ENCODE results near the gene ZNF554. TPM values are rescaled to one million over a fixed set of nuclear protein-coding genes. Genes with fewer than 3 reads are reported as not detected.

The ZNF554 gene
- total RNA-seq, 1 donor from 2014 or later: 2.9 TPM

- intact Hi-C loops (cut with micrococcal nuclease): no loop called here
These were observed 4.5 kb downstream of the ZNF554 start for GRCh38 chr19:2824129-2824528.

DNA sequence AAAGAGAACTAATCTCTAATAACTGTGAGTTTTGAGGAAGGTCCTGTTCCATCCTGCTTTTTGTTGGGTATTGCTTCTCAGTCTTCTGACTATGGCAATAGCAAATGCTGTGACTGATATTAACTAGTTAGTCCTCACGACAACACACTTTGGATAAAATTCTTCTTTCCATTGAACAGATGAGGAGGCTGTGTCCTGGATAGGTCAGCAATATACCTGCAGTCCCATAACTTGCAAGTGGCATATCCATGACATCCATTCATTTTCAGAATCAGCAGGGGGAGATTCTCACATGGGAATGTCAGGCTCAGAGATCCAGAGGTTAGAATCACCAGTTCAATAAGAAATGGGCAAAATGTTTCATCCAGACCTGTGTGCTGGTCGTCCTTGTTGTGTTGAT, 7.4 kb downstream of the ZNF554 start:
- intact Hi-C loops (cut with micrococcal nuclease): no loop called here

DNA sequence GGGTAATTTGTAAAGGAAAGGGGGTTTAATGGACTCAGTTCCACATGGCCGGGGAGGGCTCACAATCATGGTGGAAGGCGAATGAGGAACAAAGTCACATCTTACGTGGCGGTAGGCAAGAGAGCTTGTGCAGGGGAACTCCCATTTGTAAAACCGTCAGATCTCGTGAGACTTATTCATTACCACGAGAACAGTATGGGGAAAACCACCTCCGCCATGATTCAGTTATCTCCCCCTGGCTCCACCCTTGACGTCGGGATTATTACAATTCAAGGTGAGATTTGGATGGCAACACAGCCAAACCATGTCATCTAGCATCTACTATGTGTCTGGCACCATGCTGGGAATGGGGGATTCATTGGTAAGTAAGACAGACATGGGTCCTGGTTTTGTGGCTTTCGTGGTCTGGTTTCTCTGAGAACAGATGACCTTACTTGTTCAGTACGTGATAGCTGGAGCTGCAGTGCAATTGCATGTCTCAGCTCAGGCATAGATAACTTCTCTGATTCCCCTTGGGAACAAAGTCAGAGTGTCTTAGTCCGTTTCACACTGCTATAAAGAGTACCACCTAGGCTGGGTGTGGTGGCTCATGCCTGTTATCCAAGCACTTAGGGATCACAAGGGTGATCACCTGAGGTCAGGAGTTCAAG, 8.3 kb downstream of the ZNF554 start:
- intact Hi-C loops (cut with micrococcal nuclease): no loop called here

GRCh38 chr19:2834294-2834871, 14.7 kb downstream of the ZNF554 start:
- intact Hi-C loops (cut with micrococcal nuclease): no loop called here

DNA sequence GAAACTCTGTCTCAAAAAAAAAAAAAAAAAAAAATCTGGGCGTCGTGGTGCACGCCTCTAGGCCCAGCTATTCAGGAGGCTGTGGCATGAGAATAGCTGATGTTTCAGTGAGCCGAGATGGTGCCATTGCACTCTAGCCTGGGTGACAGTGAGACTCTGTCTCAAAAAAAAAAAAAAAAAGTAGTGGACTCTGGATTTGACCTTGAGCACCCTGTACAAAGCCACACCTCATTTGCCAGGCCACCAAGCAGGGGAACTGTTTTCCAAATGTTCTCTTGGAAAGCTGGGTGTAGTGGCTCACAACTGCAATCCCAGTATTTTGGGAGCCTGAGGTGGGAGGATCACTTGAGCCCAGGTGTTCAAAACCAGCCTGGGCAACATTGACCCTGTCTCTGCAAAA, 17.8 kb downstream of the ZNF554 start:
- intact Hi-C loops (cut with micrococcal nuclease): no loop called here

GRCh38 chr19:2840794-2841791, 21.4 kb downstream of the ZNF554 start, which contains the start of gene ZNF555:
ZNF555 (plus strand) TSS chr19:2841475; CDS start chr19:2841573, 98 bp downstream.
- intact Hi-C loops (cut with micrococcal nuclease): loop anchor here (1.0 kb wide), 1 partner anchor 22 kb away; the partner anchor contains the start of gene ZNF554

DNA sequence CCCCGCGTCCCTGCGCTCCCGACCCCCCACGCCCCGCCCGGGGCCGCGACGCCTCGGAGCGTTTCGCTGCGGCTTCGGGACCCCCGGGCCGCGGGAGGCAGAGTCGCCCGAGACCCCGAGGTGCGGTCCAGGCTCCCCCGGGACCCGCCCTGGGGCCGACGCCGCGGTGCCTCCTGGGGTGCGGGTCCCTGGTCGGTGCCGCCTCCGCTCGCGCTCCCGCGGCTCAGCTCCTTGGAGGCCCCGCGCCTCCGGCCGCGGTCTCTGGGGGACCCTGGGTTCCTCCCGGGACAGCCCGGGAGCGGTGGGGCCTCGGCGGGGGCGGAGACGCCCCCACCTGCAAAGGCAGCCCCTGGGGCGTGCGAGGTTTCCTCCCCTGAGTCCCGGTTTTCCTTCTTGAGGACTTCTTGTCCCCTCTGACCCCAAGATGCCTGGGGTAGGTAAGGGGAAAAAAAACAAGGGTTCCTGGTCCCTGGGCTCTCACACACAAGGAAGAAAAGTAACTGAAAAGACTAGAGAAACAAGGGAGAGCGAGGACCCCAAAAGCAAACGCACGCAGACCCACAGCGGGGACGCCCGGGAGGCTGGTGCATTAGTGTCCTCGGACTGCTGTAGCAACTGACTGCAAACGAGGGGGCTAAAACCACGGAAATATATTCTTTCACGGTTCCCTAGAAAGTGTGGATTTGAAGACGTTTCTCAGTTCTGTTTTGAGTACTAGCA, 22.3 kb downstream of the ZNF554 start:
- intact Hi-C loops (cut with micrococcal nuclease): loop anchor here (1.0 kb wide), 1 partner anchor 23 kb away; the partner anchor contains the start of gene ZNF554

DNA sequence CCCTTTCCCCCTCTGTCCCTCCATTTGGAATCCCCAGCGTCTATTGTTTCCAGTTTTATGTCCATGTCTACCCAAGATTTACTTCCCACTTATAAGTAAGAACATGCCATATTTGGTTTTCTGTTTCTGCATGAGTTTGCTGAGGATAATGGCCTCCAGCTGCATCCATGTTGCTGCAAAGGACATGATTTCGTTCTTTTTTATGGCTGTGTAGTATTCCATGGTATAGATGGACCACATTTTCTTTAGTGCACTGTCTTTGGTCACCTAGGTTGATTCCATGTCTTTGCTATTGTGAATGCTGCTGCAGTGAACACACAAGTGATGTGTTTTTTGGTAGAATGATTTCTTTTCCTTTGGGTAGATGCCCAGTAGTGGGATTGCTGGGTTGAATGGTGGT, 25.4 kb downstream of the ZNF554 start:
- intact Hi-C loops (cut with micrococcal nuclease): no loop called here

GRCh38 chr19:2846180-2846894, 26.7 kb downstream of the ZNF554 start:
- intact Hi-C loops (cut with micrococcal nuclease): no loop called here

GRCh38 chr19:2847507-2847906, 27.8 kb downstream of the ZNF554 start:
- intact Hi-C loops (cut with micrococcal nuclease): no loop called here

DNA sequence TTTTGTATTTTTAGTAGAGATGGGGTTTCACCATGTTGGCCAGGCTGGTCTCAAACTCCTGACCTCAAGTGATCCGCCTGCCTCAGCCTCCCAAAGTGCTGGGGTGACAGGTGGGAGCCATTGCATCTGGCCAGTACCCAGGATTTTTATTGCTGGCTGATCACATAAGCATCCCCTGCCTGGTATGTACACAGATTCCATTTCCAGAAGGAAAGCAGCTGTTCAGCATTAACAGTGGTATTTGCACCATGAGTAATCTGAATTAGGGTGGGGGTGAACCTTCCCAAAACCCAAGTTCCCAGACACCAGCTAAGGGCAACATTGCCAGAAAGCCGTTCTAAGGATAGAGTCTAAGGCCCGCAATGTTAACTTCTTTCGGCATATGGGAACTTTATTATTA, 28.9 kb downstream of the ZNF554 start:
- intact Hi-C loops (cut with micrococcal nuclease): no loop called here

DNA sequence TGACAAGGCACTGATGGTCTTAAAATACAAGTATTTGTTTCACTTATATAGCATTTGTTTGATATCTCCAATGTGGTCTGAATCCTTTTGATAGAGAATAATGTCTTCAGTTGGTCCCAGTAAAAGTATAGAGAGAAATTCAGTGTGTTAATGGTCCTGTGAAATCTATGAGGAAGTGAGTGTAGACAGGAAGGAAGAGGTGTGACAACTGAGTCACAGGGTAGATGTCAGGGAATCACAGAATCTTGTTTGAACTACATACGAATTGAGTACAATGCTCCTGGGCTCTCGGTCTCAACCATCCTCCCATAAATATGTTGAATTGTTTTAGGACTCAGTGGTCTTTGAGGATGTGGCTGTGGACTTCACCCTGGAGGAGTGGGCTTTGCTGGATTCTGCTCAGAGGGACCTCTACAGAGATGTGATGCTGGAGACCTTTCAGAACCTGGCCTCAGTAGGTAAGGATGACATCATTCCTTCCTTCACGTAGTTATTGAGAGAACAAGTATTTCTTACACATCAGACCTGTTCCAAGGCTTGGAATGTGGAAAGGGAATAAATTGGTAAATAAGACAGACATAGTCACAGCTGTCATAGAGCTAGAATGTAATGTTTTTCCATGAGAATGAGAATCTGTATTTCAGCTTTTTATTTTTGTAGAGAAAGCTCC, 30.7 kb downstream of the ZNF554 start:
- intact Hi-C loops (cut with micrococcal nuclease): no loop called here

GRCh38 chr19:2852598-2852997, 32.9 kb downstream of the ZNF554 start:
- intact Hi-C loops (cut with micrococcal nuclease): no loop called here

GRCh38 chr19:2853015-2853606, 33.4 kb downstream of the ZNF554 start:
- intact Hi-C loops (cut with micrococcal nuclease): no loop called here

DNA sequence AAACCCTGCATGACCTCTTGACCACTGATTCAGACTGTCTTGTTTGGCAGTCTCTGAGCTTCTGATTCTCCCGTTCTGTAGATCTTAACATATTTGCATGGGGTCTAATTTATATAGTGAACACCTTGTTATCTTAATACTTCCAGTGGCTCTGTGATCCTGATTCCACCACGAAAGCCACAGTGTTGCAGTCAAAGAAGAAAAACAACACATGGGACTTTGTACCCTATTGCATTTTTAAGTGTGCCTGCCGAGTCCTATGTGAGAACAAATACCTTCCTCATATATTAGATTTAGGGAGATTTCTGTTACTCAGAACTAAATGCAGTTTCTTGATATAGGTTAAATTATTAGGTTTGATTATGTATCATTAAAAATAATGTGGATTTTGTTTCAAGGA, 35.2 kb downstream of the ZNF554 start:
- intact Hi-C loops (cut with micrococcal nuclease): no loop called here

GRCh38 chr19:2856457-2857050, 36.9 kb downstream of the ZNF554 start:
- intact Hi-C loops (cut with micrococcal nuclease): no loop called here

GRCh38 chr19:2858864-2859263, 39.2 kb downstream of the ZNF554 start:
- intact Hi-C loops (cut with micrococcal nuclease): no loop called here

DNA sequence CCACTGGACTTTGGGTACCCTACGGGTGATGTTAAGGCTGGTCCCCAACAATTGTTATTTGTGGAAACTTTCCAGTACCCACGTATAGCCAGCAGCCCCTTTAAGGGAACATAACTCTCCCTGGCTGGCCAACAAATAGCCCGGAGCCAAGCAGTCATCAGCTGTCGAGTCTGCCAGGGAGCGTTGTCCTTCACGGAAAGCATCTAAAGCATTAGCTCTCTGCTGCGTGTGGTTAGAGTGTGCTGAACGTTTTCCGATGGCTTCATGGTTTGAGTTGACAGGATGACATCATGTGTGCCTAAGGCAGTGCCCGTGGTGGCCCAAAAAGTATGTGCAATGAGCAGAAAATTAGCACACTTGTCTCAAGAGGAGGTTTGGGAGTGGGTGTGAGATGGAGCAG, 44.1 kb downstream of the ZNF554 start:
- intact Hi-C loops (cut with micrococcal nuclease): no loop called here
